Hematopoietic multipotent progenitor cell treated with erythropoietin and hydrocortisone succinate and interleukin-3 and kit ligand, for 15 days (in vitro differentiated cells): ENCODE data around the gene TNK1.

Experiments used
- DNase-seq: peaks from one replicate; pipeline ENCODE4 v3.0.0-alpha.2; 2015; ENCODE audit warnings: low spot score

TNK1 gene

GRCh38 chr17:7410634-7411426 is 29.9 kb downstream of the TNK1 start:
- no peak for DNase-seq

GRCh38 chr17:7411427-7411750 is 30.5 kb downstream of the TNK1 start:
- DNase-seq, result no peak

- DNase-seq, result no peak
Observed at GRCh38 chr17:7413346-7413985, 32.6 kb downstream of the TNK1 start.

GRCh38 chr17:7414837-7415236 is 33.9 kb downstream of the TNK1 start:
- DNase-seq, result no peak

GRCh38 chr17:7415784-7416183 is 34.9 kb downstream of the TNK1 start:
- DNase-seq, result no peak

- DNase-seq, result no peak
Observed at GRCh38 chr17:7416323-7416722, 35.4 kb downstream of the TNK1 start.

- no peak for DNase-seq
Observed at GRCh38 chr17:7417056-7417655, 36.3 kb downstream of the TNK1 start.

- no peak for DNase-seq
Observed at GRCh38 chr17:7418472-7419152, 37.7 kb downstream of the TNK1 start.

- no peak for DNase-seq
Observed at GRCh38 chr17:7419819-7420610, 39.1 kb downstream of the TNK1 start, which contains the start of gene SPEM1. Gene SPEM1 (plus strand): TSS chr17:7420324. CDS start chr17:7420385, 61 bp downstream.

GRCh38 chr17:7421186-7421585 is 40.3 kb downstream of the TNK1 start:
- no peak for DNase-seq

GRCh38 chr17:7423679-7424078 is 42.8 kb downstream of the TNK1 start:
- DNase-seq, result no peak

- DNase-seq, result no peak
Observed at GRCh38 chr17:7425316-7425715, 44.4 kb downstream of the TNK1 start, which contains the start of gene SPEM2. Gene SPEM2 (plus strand): TSS chr17:7425616. CDS start chr17:7425689, 73 bp downstream.

GRCh38 chr17:7425756-7426155 is 44.9 kb downstream of the TNK1 start:
- DNase-seq, result no peak

- no peak for DNase-seq
Observed at GRCh38 chr17:7426203-7426863, 45.4 kb downstream of the TNK1 start.

GRCh38 chr17:7426896-7427489 is 46.1 kb downstream of the TNK1 start:
- DNase-seq, result no peak

GRCh38 chr17:7427549-7427948 is 46.7 kb downstream of the TNK1 start:
- no peak for DNase-seq

- no peak for DNase-seq
Observed at GRCh38 chr17:7428557-7428956, 47.7 kb downstream of the TNK1 start, which contains the start of gene SPEM3. Gene SPEM3 (plus strand): TSS chr17:7428857. CDS start chr17:7428903, 46 bp downstream.

- no peak for DNase-seq
Observed at GRCh38 chr17:7429722-7430121, 48.8 kb downstream of the TNK1 start.

- DNase-seq, result no peak
Observed at GRCh38 chr17:7431231-7431630, 50.3 kb downstream of the TNK1 start.

GRCh38 chr17:7432296-7432695 is 51.4 kb downstream of the TNK1 start:
- DNase-seq, result no peak
